Stimulated activated CD8-positive, alpha-beta memory T cell treated with anti-CD3 and anti-CD28 coated beads, Interleukin-4, amount 100 ng/mL, for 1 hour (primary cell): ENCODE results near the gene METRNL.
"Not testable (repeated sequence)": the region's sequence is repeated elsewhere in the genome, so short reads cannot be mapped to it uniquely, and the experiment has no call there.

Experiments used
- DNase-seq, 2 donors: peaks; one replicate each; pipeline ENCODE4 v3.0.0-alpha.2; 2020; ENCODE audit warnings: low read depth in 2 of 2, low spot score in 1 of 2

METRNL gene

GRCh38 chr17:83065660-83066542 lies 13.5 kb upstream of the METRNL start:
- no peak for DNase-seq

GRCh38 chr17:83066543-83066890 lies 12.9 kb upstream of the METRNL start:
- DNase-seq: not testable (repeated sequence)

- no peak for DNase-seq
These were observed 12.2 kb upstream of the METRNL start for GRCh38 chr17:83067071-83067717.

- no peak for DNase-seq
These were observed 11.6 kb upstream of the METRNL start for GRCh38 chr17:83067718-83068261.

- no peak for DNase-seq
These were observed 10.5 kb upstream of the METRNL start for GRCh38 chr17:83068641-83069570.

- no peak for DNase-seq
These were observed 9.9 kb upstream of the METRNL start for GRCh38 chr17:83069571-83069906.

GRCh38 chr17:83069931-83070742 lies 9.3 kb upstream of the METRNL start:
- DNase-seq: no peak

GRCh38 chr17:83070800-83071341 lies 8.5 kb upstream of the METRNL start:
- DNase-seq: no peak

- no peak for DNase-seq
These were observed 8.0 kb upstream of the METRNL start for GRCh38 chr17:83071365-83071764.

- DNase-seq: no peak
These were observed 7.3 kb upstream of the METRNL start for GRCh38 chr17:83071966-83072562.

- no peak for DNase-seq
These were observed 6.6 kb upstream of the METRNL start for GRCh38 chr17:83072600-83073358.

- no peak for DNase-seq
These were observed 5.9 kb upstream of the METRNL start for GRCh38 chr17:83073389-83074063.

- no peak for DNase-seq
These were observed 4.8 kb upstream of the METRNL start for GRCh38 chr17:83074486-83075223.

GRCh38 chr17:83075270-83075880 lies 4.0 kb upstream of the METRNL start:
- no peak for DNase-seq

GRCh38 chr17:83076938-83077337 lies 2.5 kb upstream of the METRNL start:
- DNase-seq: no peak

GRCh38 chr17:83077411-83077810 lies 2.0 kb upstream of the METRNL start:
- DNase-seq: no peak

GRCh38 chr17:83077939-83078338 lies 1.5 kb upstream of the METRNL start:
- DNase-seq: no peak
